Cerebellar nuclear complex (tissue), 1 donor: ENCODE data around the gene B3GNT2.
"Not testable (repeated sequence)": the region's sequence is repeated elsewhere in the genome, so short reads cannot be mapped to it uniquely, and the experiment has no call there.

Experiments
- DNase-seq, 2 experiments: peaks; one replicate each; lab custom pipeline; 2025; lab: John Stamatoyannopoulos, UW

B3GNT2 gene

DNA sequence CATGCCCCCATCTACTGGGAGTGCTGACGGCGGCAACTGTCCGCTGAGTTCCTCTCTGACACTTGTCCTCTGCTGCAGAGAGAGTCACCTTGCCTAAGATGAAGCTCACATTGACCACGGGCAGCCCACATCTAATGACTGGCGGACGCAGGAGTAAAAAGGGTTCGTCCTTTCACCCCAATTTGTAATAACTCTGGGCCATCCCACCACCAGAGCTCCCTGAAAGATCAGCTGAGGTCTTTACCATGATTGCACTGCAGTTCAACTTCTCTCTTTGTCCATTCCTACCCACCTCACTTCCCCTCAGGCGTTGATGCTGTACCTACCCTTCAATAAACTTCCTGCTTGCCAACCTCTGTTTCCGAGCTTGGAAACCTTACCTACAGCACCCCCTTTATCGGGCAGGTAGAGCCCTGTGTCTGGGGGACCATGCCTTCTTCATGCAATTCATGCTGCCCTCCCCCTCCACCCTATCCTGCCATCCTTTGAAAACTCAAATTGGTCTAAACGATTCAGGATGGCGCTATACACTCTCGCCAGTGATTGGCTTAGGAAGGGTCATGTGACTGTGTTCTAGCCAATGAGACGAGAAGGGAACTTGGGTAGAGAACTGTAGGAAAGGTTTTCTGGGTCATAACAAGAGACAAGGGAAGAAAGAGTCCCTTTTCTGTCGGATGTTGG is 10.3 kb upstream of the B3GNT2 start:
- DNase-seq, result no peak

DNA sequence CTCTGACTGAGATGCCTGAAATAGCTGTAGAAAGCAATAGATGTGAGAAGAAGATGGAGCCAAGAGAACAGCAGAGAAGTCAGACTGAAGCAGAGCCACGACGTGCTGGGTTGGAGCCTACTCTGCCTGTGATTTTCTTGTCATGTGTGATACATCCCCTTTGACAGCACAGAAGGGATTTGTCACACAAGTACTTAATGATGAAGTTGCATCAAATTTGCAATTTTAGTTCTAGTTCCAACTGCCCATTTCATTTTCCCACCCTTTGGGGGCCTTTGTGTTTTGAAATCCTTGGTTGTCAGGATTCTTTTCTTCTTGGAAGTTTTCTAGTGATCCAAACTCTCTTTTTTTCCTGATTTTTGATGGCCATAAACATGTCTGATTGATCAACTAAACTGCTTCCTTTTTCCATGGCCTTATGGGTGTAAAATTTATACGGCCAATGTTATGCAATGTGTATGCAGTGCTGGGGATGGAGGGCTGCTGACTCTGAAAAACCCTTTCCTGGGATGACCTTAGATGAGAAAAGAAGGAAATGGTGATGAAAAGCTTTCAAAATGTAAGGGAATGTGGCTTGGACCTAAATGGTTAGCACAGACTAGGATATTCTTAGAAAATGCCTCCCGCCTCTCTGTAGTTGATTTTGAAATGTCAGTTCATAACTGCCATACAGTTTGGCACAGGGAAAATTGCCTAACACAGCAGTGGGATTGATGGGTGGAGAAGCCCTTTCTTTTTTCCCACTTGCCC is 9.6 kb upstream of the B3GNT2 start:
- no peak for DNase-seq

DNA sequence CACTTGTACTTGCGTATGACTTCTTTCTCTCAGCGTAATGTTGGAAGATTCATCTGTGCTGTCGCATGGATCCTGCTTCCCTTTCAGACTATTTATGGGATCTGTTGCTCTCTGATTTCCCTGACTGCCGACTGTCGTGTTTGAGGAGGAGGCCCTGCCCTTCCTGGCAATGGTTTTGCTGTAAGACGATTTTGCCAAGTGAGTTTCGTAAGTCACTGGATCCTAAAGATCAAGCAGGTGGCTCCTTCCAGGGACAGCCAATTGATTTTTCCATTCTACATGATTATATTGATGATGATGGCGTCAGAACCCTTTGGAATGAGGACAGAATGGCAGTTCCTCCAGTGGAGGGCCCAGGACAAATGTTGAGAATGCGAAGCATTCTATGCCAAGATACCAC is 8.7 kb upstream of the B3GNT2 start:
- DNase-seq, result no peak

DNA sequence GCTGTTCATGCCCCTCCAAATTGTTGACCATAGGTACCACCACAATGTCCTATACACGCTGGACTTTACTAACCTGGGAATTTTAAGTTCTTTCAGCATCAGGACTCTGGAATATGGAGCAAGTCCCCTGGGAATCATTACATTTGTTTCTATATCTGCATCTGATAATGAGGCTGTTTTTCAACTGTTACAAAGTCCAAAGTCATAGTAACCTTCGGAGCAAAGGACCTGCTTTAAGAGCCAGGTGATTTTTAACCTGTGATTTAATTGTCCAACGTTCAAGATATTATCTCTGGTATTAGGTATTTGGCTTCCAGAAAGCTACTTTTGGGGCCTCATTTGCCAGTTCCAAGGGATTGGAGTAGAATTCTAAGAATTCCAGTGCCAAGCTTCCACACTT is 7.5 kb upstream of the B3GNT2 start:
- DNase-seq, result no peak

DNA sequence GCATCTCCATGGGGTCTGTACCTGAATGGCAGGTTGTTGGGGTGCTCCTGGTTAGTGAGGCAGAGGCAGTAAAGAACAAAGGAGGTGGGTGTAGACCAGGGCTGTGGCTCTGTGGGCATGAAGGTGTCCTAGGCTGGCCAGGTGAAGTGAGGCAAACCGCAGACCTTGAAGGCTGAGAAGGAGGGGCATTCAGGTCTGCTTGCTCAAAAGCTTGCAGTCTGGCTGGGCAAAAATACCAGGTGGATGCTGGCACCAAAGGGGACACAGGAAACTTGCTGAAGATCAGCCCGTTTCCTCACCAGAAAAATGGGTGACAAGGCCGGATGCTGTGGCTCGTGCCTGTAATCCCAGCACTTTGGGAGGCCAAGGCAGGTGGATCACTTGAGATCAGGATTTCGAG is 6.7 kb upstream of the B3GNT2 start:
- no peak for DNase-seq

DNA sequence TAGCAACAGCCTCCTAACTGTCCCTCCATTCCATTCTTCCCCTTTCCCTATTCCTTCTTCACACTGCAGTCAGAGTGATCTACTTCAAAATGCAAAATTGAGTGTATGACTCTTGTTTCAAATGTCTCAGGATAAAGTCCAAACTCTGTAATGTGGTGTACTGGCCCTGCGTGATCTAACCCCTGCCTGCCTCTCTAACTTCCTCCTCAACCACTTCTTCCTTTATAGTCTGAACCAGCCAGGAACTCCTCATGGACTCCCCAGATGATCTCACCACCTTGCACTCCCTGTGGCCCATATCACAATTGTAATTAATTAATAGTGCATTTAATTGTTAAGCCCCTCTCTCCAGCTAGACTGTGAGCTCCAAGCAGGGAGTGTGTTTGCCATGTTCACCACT is 3.1 kb upstream of the B3GNT2 start:
- no peak for DNase-seq

DNA sequence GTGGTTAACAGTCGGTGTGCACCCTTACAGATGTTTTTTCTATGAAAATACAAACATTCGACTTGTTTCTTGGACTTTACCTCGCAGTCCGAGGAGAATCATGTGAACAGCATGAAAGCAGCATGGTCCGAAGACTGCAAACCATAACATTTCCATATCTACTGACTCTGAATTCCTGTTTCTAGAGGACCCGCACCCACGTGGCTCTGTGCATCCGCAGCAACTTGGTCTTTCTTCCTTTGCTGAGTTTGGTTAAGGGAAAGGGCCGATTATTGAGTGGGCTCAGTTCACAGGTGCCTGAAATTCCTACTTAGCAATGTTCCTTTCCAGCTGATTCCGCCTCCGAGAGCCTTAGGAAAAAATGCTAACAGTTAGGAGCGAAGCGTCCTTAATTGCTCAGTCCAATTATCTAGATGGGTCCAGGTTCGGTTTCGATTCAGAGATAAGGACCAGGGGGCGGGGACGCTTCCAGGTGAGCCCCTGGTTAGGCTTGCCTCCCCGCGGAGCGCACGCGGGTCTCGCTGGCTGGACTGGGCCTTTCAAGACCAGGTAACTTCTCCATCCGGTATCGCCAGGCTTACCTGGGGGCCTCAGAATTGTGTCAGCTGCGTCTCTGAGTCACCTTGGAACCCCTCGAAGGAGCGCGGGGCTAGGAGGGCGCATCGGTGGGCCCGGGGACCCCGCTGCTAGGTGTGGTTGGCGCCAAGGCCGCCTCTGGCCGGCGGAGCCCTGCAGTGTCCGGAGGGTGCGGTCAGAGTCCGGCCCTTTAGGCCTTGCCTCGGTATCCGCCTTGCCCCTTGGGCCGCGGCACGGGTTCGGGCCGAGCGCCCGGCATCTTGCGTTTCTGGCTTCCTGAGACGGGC is 1.1 kb upstream of the B3GNT2 start:
- no peak for DNase-seq

DNA sequence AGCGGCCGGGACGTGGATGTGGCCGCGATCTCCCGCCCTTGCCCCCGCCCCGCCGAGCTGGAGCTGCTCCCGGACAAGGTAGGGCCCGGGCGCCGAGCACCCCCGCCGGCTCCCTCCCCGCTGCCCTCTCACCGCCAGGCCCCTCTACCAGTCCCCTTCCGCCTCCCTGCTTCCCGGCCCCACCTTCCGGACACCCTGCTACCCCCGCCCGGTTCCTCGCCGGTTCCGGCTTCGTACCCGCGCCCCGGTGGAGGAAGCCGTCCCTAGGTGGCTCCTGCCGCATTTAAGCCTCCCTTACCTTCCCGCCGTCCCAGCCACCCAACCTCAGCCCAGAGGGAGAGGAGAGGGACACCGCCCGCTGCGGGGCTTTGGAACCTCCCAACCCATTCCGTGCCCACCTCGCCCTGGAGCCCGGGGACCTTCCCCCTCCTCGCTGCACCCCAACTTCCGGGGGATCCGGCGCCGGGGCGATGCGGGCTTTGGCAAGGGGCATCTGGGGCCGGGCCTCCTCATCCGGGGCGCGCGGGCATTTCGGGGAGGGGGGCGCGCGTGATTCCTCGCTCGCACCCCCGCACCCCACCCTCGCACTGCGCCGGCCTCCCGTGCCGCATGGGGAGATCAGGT is 475 bp downstream of the B3GNT2 start:
- no peak for DNase-seq

DNA sequence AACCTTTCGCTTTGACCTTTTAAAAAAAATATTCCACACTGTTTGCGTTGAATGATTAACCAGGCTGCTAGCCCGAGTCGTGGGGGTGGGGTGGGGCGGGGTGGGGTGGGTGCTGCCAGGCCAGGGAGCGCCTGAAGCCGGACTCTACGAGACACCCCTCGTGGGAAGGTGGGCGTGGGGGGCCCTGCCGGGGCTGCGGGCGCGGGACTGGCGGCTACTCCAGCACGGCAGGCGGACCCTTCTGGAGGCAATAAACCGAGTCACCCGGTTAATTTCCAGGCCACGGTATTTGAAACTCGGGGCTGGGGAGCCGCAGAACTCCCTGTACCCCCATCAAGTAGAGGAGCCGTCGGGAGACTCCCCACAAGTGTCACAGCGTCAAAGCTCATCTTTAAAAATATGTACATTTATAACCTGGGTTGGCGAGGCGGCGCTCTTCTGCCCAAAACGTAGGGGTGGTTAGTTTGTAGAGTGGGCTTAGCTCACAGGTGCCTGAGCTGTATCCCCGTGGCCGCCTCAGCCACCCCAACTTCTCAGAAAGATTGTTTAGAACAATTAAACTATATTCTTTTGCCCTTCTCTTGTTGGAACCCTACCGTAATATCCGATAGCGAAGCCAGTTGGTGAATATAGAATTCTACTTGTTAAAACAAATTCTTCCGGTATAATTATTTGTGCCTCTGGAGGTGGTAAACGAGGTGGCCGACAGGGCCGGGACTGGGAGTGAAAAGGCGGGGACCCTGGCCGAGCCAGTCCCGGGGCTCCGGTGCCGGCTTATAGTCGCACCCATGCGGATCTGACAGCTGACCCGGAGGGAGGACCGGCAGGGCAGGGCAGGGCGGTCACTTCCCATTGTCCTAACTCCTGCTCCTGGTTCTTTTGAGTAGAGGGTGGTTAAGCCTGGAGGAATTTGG is 1.4 kb downstream of the B3GNT2 start:
- DNase-seq, result no peak

DNA sequence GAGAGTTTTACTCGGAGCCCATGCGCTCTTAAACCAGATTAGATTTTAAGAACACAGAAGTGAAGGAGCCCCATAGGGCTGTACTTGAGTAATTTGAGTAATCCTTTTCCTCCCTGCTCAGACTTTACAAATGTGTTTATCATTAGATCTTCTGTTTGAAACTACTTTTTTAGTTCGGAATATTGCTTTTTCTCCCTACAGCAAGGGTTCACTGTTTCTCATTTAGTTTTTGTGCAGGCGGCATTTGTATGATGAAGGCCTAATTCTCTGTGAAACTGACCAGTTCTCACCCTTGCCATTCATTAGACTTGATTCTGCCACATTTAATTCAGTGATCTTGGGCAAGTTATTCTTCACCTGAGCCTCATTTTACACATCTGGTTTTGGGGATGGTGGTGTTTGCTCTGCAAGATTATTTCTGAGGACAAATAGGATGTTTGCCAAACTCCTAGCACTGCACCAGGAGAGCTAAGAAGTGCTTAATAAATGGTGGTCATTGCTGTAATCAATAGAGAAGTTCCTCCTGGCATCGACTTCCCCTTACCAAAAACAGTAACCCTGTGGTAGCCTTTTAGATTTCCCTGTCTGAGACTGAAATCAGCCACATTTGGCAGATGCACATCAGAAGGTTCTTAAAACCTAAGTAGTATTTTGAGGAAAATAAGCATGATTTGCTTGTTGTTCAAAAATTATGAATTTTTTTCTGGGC is 2.2 kb downstream of the B3GNT2 start:
- no peak for DNase-seq

DNA sequence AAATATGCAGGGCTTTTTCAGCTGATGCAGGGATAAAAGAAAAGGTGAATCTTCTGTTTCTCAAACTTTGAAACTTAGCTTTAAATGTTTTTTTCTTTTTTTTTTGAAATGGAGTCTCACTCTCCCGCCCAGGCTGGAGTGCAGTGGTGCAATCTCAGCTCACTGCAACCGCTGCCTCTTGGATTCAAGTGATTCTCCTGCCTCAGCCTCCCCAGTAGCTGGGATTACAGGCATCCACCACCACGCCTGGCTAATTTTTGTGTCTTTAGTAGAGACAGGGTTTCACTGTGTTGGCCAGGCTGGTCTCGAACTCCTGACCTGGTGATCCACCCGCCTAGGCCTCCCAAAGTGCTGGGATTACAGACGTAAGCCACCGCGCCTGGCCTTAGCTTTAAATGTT is 2.9 kb downstream of the B3GNT2 start:
- not testable (repeated sequence) for DNase-seq

DNA sequence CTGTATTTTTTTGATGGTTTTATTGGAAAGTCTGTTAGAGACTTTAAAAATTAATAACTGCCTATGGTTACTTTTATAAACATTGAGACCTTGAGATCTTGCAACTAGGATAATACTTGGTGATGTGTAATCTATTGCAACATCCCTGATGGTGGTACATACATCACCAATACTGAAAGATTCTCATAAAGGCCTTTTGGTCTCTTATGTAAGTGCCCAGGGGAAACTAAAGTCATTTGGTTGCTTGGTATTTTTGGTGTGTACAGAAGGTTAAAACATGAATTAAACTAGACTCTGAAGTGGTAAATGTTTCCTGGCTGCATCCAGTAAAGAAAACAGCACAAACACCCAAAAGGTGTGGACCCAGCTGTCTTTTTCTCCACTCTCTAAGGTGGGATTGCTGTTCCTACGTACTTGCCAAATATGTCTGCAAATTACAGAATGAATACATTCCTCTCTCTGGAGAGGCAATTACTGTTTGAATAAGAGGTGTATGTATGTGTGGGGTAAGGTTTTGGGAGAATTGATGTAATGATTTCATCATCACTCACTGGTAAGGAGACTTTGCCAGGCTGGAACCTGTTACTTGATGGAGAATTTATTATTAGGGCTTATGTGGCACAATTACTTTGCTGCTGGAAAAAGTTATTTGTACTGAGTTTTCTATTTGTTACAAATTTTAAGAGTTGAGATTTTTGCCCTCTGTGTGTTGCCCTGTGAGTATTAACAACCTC is 3.6 kb downstream of the B3GNT2 start:
- no peak for DNase-seq

DNA sequence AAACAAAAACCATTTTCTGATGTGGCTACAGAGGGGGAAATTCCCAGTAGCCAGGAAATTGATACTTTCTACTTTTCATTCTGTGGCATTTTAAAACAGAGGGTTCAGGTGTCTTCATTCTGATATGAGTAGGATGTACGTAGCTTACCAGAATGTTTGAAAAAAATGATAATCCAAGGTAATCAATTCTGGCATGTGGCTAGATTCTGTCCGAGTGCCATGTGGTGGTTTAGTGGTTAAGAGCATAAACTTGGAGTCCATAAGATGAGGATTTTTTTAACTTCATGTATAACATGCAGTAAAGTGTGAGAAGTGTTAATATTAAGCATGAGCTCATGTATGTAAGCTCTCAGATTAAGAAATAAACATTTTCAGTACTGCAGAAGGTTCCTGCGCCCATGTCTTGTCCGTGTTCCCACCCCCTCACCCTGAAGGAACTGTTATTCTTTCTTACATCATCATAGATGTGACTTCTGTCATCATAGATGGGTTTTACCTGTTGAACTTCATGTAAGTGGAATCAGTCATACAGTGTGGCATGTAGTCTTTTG is 4.5 kb downstream of the B3GNT2 start:
- no peak for DNase-seq

DNA sequence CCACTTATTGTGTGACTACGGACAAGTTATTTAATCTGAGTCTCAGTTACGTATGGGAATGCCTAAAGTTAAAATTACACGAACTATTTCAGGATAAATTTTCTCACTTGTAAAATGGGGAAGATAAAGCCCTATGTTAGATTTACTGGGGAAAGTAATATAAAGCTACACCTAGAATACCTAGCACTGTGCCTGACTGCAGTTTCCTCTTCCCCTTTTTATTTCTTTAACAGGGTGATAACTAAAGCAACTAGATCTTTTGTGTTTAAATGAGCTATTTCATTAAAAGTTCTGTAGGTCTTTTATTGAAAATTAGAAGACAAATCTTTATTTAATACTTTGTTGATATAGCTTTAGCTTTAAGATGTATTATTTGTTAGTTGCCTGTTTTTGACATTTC is 5.0 kb downstream of the B3GNT2 start:
- no peak for DNase-seq

DNA sequence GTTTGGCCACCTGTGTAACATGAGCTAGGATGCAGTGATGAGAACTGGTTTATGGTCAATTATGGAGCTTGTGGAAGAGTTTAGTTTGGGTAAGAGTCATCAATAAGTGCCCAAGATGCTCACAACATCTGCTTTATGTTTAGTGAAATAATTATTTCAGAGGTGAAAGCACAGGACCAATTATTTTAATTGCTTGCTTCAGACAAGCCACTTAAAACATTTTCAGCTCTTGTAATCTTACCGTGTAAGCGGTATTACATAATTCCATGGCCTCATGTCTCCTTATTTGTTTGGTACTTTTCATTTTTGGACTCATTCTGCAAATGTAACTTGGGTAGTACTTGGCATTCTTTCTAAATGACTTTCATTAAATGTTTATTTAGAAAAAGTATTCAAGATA is 5.4 kb downstream of the B3GNT2 start:
- no peak for DNase-seq

DNA sequence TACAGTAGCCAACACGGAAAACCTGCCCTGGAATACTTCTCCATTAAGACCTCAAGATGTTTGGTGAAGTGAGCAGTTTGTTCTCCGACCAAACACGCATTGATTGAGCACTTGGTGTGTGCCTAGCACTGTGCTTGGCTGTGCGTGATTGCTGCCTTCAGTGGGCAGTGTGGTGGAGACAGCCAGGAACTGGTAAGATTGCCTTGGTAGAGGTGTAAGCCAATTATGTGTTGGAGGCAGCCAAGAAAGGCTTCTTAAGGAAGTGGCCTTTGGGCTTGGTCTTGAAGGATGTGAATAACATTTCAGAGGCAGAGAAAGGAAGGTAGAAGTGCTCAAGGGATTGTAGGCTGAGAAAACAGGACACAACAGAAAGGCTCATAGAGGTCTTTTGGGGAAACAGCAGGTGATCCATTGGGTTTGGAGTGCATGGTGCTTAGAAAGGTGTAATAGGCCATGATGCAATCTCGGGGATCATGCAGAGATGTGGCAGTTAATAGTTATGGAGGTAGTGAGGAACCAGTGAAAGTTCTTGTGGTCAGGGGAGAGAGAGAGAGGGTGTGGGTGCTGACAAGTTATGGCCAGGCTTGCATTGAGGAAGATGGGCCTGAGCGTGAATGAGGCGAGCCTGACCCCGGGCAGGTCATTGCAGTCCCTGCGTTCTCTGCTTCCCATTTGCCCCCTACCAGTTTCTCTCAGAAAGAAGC is 6.3 kb downstream of the B3GNT2 start:
- no peak for DNase-seq

DNA sequence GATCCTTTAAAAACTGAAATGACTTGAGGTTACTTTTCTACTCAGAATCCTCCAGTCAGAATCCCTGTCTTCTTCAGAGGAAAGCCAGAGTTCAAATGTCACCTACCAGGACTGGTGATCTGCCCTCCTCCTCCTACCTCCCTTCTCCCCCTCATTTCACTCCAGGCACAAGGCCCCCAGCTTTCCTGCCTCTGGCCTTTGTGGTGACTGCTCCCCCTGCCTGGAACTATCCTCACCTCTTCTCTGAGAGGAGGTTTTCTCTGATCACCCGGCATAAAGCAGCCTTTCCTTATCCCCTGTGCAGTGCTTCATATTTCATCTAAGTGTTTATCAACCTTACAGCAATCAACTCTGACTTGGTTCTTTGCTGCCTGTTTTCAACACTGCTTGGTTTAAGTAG is 6.8 kb downstream of the B3GNT2 start:
- no peak for DNase-seq

DNA sequence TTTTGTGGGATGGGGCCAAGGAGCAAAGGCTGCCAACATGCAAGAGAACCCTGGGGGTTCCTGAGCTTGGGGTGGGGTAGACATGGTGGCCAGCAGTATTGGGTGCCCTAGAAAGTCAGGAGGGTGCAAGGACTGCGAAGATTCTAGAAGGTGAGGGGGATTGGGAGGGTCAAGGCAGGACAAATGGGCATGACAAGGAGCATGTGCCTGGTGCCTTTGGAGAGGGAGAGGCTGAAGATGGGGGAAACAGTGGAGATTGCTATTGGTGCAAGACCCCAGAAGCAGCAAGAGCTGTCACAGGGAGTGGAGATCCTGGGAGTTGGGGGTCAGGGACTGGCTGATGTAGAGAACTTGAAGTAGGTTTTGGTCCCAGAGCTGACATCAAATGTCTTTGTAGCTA is 7.5 kb downstream of the B3GNT2 start:
- DNase-seq, result no peak

DNA sequence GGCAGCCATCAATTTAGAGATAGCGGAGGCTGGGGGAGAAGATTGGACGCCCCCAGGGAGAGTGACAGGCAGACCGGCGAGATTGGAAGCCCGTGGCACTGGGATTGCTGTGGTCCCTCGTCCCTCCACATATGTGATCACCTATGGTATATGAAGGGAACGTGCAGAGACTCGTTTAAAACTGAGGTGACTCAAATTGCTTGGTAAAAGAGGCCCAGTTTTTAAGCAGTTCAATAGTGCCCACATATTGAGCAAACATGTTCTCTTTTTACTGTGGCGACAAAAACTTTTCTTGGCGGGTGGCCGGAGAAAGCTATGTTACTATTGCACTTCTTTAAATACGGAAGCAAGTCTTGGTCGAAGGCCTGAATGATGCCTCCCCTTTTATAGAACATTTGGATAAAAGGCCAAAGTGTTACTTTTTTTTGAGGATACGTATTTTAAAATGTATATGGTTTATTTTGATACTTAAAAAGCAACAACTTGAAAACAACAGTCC is 9.1 kb downstream of the B3GNT2 start:
- no peak for DNase-seq
